ENCODE measurements around the gene POLR2E. TPM values are rescaled to one million over a fixed set of nuclear protein-coding genes. Genes with fewer than 3 reads are reported as not detected.

The POLR2E gene
- total and polyA plus RNA-seq, 2 of the 8 experiments (the other 6 are each of a cell fraction or from before 2014, with no cell fraction given) = 281 to 381 TPM

DNA sequence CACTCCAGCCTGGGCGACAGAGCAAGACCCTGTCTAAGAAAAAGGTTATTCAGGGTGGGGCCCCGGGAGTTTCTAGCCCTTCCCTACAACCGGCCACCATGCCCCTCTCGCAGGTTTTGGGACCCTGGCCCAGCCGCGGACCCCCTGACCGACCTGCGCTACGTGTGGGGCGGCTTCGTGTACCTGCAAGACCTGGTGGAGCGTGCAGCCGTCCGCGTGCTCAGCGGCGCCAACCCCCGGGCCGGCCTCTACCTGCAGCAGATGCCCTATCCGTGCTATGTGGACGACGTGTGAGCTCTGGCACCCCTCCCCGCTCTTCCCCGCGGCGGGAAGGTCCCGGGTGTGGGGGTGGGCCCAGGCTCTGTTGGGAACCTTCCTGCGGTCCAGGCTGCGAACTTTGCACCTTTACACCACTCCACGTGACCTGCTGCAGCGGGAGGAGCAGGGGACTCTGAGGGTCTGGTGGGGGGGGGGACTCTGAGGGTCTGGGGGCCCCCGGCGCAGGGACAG is 49.0 kb downstream of the POLR2E start:
- no peak overlapping the region for H3K4ac ChIP-seq (replicated peaks; ENCODE audit: insufficient read length, low read depth, low read length)
- no peak overlapping the region for H4K5ac ChIP-seq (ENCODE audit: insufficient read length, low read depth, low read length)
- H3K36me3 ChIP-seq (ENCODE audit: control insufficient read depth in 2 of 4, insufficient read depth in 4 of 4, low read length in 3 of 4) = peaks cover 0 to 14% (median 0%) of the 10 kb centered on the region in 4 experiments; a peak in 1 of 8 replicates
- no peak overlapping the region for H3K27ac ChIP-seq (ENCODE audit: low read depth, low read length)
- DNase-seq (ENCODE audit: low read depth in 1 of 2, low spot score in 2 of 2) = no peak
- no peaks in the 10 kb centered on the region for H3K27me3 ChIP-seq (replicated peaks in 1 of 4; ENCODE audit: control insufficient read depth in 3 of 4, extremely low read depth in 1 of 4, insufficient read depth in 3 of 4, low read length in 3 of 4)
- H3K4me3 ChIP-seq (ENCODE audit: extremely low read depth in 1 of 4, insufficient read depth in 2 of 4, low read depth in 3 of 4, low read length in 4 of 4) = no peak overlapping the region
- no peak overlapping the region for H4K91ac ChIP-seq (replicated peaks; ENCODE audit: insufficient read length, low read length)
- no peak overlapping the region for H3K9ac ChIP-seq (replicated peaks in 1 of 4; ENCODE audit: extremely low read depth in 1 of 4, low read depth in 3 of 4, low read length in 3 of 4)
- ChIA-PET POLR2A (ENCODE audit: partially characterized antibody) (interaction anchor here (1.1 to 16.4 kb wide), 4 partner anchors 9 to 223 kb away, joined by 3 to 509 read pairs (median 6); partner anchors contain the start of genes CIRBP, CNN2 and RNU6-2), CTCF (ENCODE audit: partially characterized antibody) (interaction anchor here (1.2 to 1.4 kb wide), 2 partner anchors 19 to 39 kb away, joined by 3 to 4 read pairs; no protein-coding TSS in a partner anchor)
- peaks cover 0 to 5% of the 10 kb centered on the region in 2 experiments; a peak in 1 of 4 replicates for H3K9me3 ChIP-seq (ENCODE audit: insufficient read depth in 2 of 2, low read depth in 1 of 2, low read length in 1 of 2)
- H2AK5ac ChIP-seq (ENCODE audit: low read depth, low read length) = no peak overlapping the region
- no peak overlapping the region for H2BK5ac ChIP-seq (ENCODE audit: low read depth, low read length)
- peaks cover 0 to 2% (median 2%) of the 10 kb centered on the region in 4 experiments; a peak in 3 of 7 replicates for H3K4me1 ChIP-seq (replicated peaks in 1 of 4; ENCODE audit: control insufficient read depth in 3 of 4, insufficient read depth in 4 of 4, low read length in 3 of 4)
- no peaks in the 10 kb centered on the region for H3K23me2 ChIP-seq (ENCODE audit: low read depth, low read length)
- WGBS, 2 experiments (ENCODE audit: extremely low coverage in 1 of 2, insufficient coverage in 1 of 2, insufficient read length in 1 of 2, insufficient replicate concordance in 2 of 2, low coverage in 1 of 2, low lambda C conversion rate in 2 of 2, missing lambda C conversion rate in 1 of 2) = 94% methylated on average over 31 of the region's 33 CpGs; no CpG with 5 or more reads in 1 of the 2 experiments
- no peak overlapping the region for H3K56ac ChIP-seq (replicated peaks; ENCODE audit: insufficient read length, low read depth, low read length)
- no peak overlapping the region; the same call in 1 of the 2 replicates for H4K8ac ChIP-seq (ENCODE audit: extremely low read depth, insufficient read depth, low read length)
- H3K18ac ChIP-seq (ENCODE audit: extremely low read depth, low read length) = no peak overlapping the region
- no peak overlapping the region for H2BK120ac ChIP-seq (replicated peaks; ENCODE audit: low read depth, low read length)
- no peak overlapping the region for H2BK15ac ChIP-seq (ENCODE audit: low read length)
- no peaks in the 10 kb centered on the region for H3K79me1 ChIP-seq (ENCODE audit: low read depth, low read length)
- no peak overlapping the region for H2BK20ac ChIP-seq (ENCODE audit: low read length)
- H2BK12ac ChIP-seq (ENCODE audit: low read depth, low read length) = no peak overlapping the region
- H3K23ac ChIP-seq (ENCODE audit: insufficient read length) = no peak overlapping the region
- H4K20me1 ChIP-seq (replicated peaks in 1 of 2; ENCODE audit: control insufficient read depth in 1 of 2, insufficient read depth in 2 of 2, low read length in 2 of 2) = peaks cover 0 to 2% of the 10 kb centered on the region in 2 experiments
- no peak for FAIRE-seq
- TF ChIP-seq POU5F1 (IDR thresholded peaks at IDR 0.05; ENCODE audit: low read depth, low read length) (no peak), CHD2 (IDR thresholded peaks at IDR 0.05; ENCODE audit: low read length) (no peak), HDAC6 (IDR thresholded peaks at IDR 0.05; ENCODE audit: low read depth, low read length) (no peak), TAF1 (IDR thresholded peaks at IDR 0.05; ENCODE audit: low read depth, low read length) (no peak), HDAC2 (IDR thresholded peaks at IDR 0.05; ENCODE audit: borderline replicate concordance in 1 of 2, low read depth in 2 of 2, low read length in 2 of 2) (no peak)
- no peaks in the 10 kb centered on the region for H3K79me2 ChIP-seq (ENCODE audit: control insufficient read depth in 1 of 2, insufficient read depth in 2 of 2, low read length in 2 of 2)
- no peak overlapping the region for H3K14ac ChIP-seq (ENCODE audit: insufficient read length)
- no peak overlapping the region for H2AFZ ChIP-seq (ENCODE audit: low read length)
- H3K4me2 ChIP-seq (ENCODE audit: insufficient read depth in 1 of 2, low read depth in 2 of 2, low read length in 2 of 2) = no peak overlapping the region
